Neural progenitor cell (in vitro differentiated cells): ENCODE measurements around the gene RIC3.
"Not testable (repeated sequence)": the region's sequence is repeated elsewhere in the genome, so short reads cannot be mapped to it uniquely, and the experiment has no call there.

Experiments
- EZH2 ChIP-seq: fragments of 200-600 bp; sonication (generic); IDR thresholded peaks from 2 replicates; pipeline ENCODE4 v1.6.1; 2017; ENCODE audit warnings: antibody characterized with exemption, mild to moderate bottlenecking, moderate library complexity
- TF ChIP-seq, protein P1 (sequence below): fragments of 200-600 bp; sonication (generic); IDR thresholded peaks from 2 replicates; pipeline ENCODE4 v1.5.1; 2017; ENCODE audit warnings: antibody characterized with exemption, mild to moderate bottlenecking

GRCh38 chr11:8161627-8162304, 7.1 kb downstream of the RIC3 start:
- not testable (repeated sequence) for TF ChIP-seq EZH2
- TF ChIP-seq, protein P1, sequence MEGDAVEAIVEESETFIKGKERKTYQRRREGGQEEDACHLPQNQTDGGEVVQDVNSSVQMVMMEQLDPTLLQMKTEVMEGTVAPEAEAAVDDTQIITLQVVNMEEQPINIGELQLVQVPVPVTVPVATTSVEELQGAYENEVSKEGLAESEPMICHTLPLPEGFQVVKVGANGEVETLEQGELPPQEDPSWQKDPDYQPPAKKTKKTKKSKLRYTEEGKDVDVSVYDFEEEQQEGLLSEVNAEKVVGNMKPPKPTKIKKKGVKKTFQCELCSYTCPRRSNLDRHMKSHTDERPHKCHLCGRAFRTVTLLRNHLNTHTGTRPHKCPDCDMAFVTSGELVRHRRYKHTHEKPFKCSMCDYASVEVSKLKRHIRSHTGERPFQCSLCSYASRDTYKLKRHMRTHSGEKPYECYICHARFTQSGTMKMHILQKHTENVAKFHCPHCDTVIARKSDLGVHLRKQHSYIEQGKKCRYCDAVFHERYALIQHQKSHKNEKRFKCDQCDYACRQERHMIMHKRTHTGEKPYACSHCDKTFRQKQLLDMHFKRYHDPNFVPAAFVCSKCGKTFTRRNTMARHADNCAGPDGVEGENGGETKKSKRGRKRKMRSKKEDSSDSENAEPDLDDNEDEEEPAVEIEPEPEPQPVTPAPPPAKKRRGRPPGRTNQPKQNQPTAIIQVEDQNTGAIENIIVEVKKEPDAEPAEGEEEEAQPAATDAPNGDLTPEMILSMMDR = not testable (repeated sequence)
